Transverse colon (tissue), 4 donors: Measurements from ENCODE around the gene INPP5F. TPM values are rescaled to one million over a fixed set of nuclear protein-coding genes. Genes with fewer than 3 reads are reported as not detected.

Source experiments
- DNase-seq: peaks from one replicate; pipeline ENCODE4 v3.0.0-alpha.2; 2019
- H3K27ac ChIP-seq, 4 donors: fragments of 200-600 bp; sonication (generic); 2 replicates each; pipeline ENCODE4 v1.5.1; 2016 to 2018; ENCODE audit warnings: inconsistent platforms in 4 of 4
- H3K27me3 ChIP-seq: fragments of 200-600 bp; sonication (generic); 2 replicates; pipeline ENCODE4 v1.5.1; 2017; ENCODE audit warnings: inconsistent platforms
- H3K36me3 ChIP-seq, 4 donors: fragments of 200-600 bp; sonication (generic); 2 replicates each; pipeline ENCODE4 v1.5.1; 2017 to 2019; ENCODE audit warnings: inconsistent platforms in 4 of 4
- H3K4me1 ChIP-seq, 4 donors: fragments of 200-600 bp; sonication (generic); 2 replicates each; pipeline ENCODE4 v1.5.1; 2017 to 2020; ENCODE audit warnings: inconsistent platforms in 4 of 4
- H3K4me3 ChIP-seq, 4 donors: fragments of 200-600 bp; sonication (generic); 1 replicate in 1 of 4; 2 replicates in 3 of 4; pipeline versions ENCODE4 v1.5.1 to v1.6.1; 2017 to 2019; ENCODE audit warnings: inconsistent platforms in 4 of 4
- H3K9me3 ChIP-seq, 2 donors: fragments of 200-600 bp; sonication (generic); 2 replicates each; pipeline ENCODE4 v1.5.1; 2017 to 2019; ENCODE audit warnings: inconsistent platforms in 2 of 2
- EP300 ChIP-seq: sonication (generic); formaldehyde crosslinking; IDR thresholded peaks from one replicate; pipeline ENCODE4 v1.6.1; 2017; ENCODE audit warnings: antibody characterized with exemption, low read depth
- POLR2A ChIP-seq: fragments of 450-650 bp; IDR thresholded peaks from one replicate; pipeline ENCODE4 v1.6.1; 2016; ENCODE audit warnings: antibody characterized with exemption, mild to moderate bottlenecking, moderate library complexity
- POLR2AphosphoS5 ChIP-seq, 3 donors: sonication (generic); formaldehyde crosslinking; IDR thresholded peaks; one replicate each; pipeline ENCODE4 v1.6.1; 2016; ENCODE audit warnings: antibody characterized with exemption in 3 of 3
- WGBS, 2 donors: methylation state at CpG; one replicate each; pipeline ENCODE4 v1.1.5; 2018; ENCODE audit warnings: low coverage in 1 of 2; 5-methylcytosine and 5-hydroxymethylcytosine counted together
- in situ Hi-C, 4 donors: fragments of 200-750 bp; cut with MboI; loops; one replicate each; pipeline versions ENCODE4 v1.15.0 to v1.15.1; 2017; ENCODE audit warnings: low sequenced_read_pairs in 3 of 4, low pct_ligation_motif_present in 1 of 4, low pct_unique_long_range_greater_than_20kb in 1 of 4
- intact Hi-C: fragments of 100-400 bp; cut with DNase I; formaldehyde crosslinking; loops from one replicate; pipeline ENCODE4 v1.15.1; 2023; ENCODE audit warnings: low total_unique reads
- total RNA-seq, 4 donors: library from RNA; depleted of rRNA; stranded (reverse); fragments of >200 nt; gene quantifications; one replicate each; pipeline ENCODE4 v1.1.0, GENCODE V29; 2016
- TF ChIP-seq, protein P1 (sequence below), 5 experiments: fragments of 200-600 bp in 3 of 5; fragments of 450-650 bp in 2 of 5; sonication (generic) in 3 of 5; IDR thresholded peaks; 1 replicate in 2 of 5; 2 replicates in 3 of 5; pipeline ENCODE4 v1.5.1; 2016 to 2017; ENCODE audit warnings: antibody characterized with exemption in 5 of 5, inconsistent platforms in 3 of 5, mild to moderate bottlenecking in 2 of 5, moderate library complexity in 1 of 5

Gene INPP5F
- total RNA-seq, 4 donors from 2014 or later, result 11.6 to 24.6 (median 16.6) TPM

DNA sequence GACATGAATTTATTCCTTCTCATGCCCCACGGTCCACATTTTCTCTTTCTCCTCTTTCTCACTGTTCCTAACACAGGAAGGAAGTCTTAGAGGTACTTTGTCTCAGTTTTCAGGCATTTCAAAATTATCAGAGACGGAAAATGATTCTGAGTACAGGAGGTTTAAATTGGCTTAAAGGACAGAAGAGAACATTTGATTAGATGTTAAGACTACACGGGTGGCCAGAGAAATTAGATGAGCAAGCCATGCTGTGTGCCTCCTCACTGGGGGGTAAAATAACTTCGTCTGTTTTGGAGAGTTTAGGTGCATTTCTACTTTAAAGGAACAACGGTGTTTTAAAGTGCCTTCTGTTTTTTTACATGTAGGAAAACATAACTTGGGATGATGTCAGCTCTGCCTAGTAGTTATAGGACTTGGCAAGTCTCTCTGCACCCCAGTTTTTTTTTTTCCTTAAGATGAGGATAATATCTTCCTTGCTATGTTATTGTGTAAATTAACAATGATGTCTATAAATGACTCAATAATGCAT lies 79.9 kb downstream of the INPP5F start:
- no peak for DNase-seq
- H3K36me3 ChIP-seq, result peaks cover 0 to 7% (median 0%) of the 10 kb centered on the region in 4 donors
- H3K4me3 ChIP-seq, result no peak overlapping the region
- 76 to 79% methylated on average over 5 of the region's 5 CpGs for whole genome bisulfite sequencing, 2 donors
- TF ChIP-seq EP300, result no peak
- TF ChIP-seq, protein P1, sequence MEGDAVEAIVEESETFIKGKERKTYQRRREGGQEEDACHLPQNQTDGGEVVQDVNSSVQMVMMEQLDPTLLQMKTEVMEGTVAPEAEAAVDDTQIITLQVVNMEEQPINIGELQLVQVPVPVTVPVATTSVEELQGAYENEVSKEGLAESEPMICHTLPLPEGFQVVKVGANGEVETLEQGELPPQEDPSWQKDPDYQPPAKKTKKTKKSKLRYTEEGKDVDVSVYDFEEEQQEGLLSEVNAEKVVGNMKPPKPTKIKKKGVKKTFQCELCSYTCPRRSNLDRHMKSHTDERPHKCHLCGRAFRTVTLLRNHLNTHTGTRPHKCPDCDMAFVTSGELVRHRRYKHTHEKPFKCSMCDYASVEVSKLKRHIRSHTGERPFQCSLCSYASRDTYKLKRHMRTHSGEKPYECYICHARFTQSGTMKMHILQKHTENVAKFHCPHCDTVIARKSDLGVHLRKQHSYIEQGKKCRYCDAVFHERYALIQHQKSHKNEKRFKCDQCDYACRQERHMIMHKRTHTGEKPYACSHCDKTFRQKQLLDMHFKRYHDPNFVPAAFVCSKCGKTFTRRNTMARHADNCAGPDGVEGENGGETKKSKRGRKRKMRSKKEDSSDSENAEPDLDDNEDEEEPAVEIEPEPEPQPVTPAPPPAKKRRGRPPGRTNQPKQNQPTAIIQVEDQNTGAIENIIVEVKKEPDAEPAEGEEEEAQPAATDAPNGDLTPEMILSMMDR (IDR thresholded peaks at IDR 0.05), result no peak
- no peaks in the 10 kb centered on the region for H3K9me3 ChIP-seq
- H3K4me1 ChIP-seq, result no peaks in the 10 kb centered on the region
- intact Hi-C loops (no loop called here), in situ Hi-C loops (no loop called here)
- no peak overlapping the region for H3K27ac ChIP-seq
- H3K27me3 ChIP-seq, result no peaks in the 10 kb centered on the region

DNA sequence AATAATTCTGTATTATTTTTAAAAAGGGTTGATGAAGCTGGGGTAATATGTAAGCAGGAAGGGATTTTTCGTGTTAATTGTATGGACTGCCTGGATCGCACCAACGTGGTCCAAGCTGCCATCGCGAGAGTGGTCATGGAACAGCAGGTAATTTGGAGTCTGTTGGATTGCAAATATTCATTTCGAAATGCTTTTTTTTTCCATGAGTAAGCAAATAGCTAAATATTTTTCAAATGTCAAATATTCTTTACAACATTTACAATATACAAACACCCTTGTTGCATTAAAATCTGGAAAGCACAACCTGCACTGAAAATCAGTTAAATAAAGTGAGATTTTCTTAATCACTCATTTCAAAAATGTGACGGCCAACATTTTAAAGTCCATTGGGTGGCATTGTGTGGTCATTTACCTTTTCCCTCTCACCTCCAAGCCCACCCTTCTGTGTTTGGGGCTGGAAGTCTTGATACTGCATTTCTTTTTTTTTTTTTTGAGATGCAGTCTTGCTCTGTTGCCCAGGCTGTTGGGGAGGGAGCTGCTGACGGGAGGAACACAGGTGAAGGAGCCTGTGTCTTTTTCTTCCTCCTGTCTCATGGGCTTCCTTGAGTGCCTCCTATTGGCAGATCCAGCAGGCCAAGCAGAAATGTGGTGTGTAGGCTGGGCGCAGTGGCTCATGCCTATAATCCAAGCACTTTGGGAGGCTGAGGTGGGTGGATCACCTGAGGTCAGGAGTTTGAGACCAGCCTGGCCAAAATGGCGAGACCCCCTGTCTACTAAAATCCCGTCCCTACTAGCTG lies 80.7 kb downstream of the INPP5F start:
- Histone ChIP-seq H3K4me1 (peaks cover 0 to 4% (median 0%) of the 10 kb centered on the region in 4 donors), H3K4me3 (no peak overlapping the region), H3K36me3 (peaks cover 0 to 7% (median 0%) of the 10 kb centered on the region in 4 donors), H3K27ac (no peak overlapping the region), H3K27me3 (no peaks in the 10 kb centered on the region), H3K9me3 (no peaks in the 10 kb centered on the region)
- intact Hi-C loops (no loop called here), in situ Hi-C loops (no loop called here)
- 96 to 99% methylated on average over 7 to 11 of the region's 11 CpGs for WGBS, 2 donors
- no peak for TF ChIP-seq POLR2A
- no peak for TF ChIP-seq EP300
- TF ChIP-seq, protein P1 (IDR thresholded peaks at IDR 0.05), result no peak
- no peak for TF ChIP-seq POLR2AphosphoS5 (IDR thresholded peaks at IDR 0.05)
- no peak for DNase-seq

DNA sequence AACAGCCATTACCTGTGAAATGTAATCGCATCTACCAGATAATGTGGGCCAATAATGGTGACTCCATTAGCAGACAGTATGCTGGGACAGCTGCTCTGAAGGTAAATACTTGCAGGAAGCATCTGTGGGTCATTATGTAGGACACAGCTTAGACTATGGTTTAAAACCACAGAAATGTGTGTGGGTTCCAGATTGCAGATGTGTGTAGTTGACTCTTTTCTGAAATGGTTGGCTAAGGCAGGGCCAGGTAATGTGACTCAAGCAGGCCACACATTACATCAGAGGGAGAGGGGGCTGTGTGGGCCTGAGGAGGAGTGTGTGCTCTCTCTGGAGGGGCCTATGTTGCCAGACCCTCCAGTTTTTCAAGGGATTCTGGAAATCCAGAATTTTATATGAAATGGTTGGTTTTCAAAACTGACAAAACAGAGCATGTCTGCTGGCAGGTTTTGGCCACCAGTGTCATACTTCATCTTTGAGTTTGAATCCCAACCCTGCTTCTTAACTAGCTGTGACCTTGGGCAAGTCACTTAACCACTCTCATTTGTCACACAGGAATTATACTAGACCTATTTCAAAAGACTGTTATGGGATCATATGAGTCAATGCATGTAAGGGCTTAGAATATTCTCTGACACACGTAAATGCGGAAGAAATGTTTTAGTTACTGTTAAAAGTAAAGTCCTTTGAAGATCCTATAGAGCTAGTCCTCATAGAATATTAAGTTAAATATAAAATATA lies 82.3 kb downstream of the INPP5F start:
- in situ Hi-C loops, result no loop called here
- no peak overlapping the region for H3K4me3 ChIP-seq
- H3K36me3 ChIP-seq, result peaks cover 0 to 7% (median 0%) of the 10 kb centered on the region in 4 donors
- H3K4me1 ChIP-seq, result peaks cover 0 to 4% (median 0%) of the 10 kb centered on the region in 4 donors
- intact Hi-C loops, result no loop called here
- H3K9me3 ChIP-seq, result no peaks in the 10 kb centered on the region
- WGBS, 2 donors, result 89 to 100% methylated on average over 3 of the region's 3 CpGs
- no peak for TF ChIP-seq POLR2A
- TF ChIP-seq, protein P1 (IDR thresholded peaks at IDR 0.05), result no peak
- no peak for TF ChIP-seq POLR2AphosphoS5 (IDR thresholded peaks at IDR 0.05)
- no peak for TF ChIP-seq EP300
- no peaks in the 10 kb centered on the region for H3K27me3 ChIP-seq
- DNase-seq, result no peak
- no peak overlapping the region for H3K27ac ChIP-seq

DNA sequence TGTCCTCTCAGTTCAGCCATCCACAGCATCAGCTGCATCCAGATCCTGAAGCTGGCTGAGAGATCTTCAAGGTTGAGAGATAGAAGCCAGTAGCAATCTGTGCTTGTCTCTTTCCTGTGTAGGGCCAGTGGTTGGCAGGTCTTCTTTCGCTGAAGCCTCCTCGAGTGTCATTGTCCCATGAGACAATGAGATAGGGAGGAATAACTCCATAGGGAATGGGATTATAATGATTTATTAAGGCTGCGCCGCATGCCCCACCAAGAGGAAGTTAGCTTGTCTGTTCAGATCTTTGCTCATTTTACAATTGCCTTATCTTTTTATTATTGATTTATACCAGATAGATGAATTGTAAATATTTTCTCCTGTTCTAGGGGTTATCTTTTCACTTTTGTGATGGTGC lies 85.3 kb downstream of the INPP5F start:
- H3K9me3 ChIP-seq, result no peaks in the 10 kb centered on the region
- no peak overlapping the region for H3K4me3 ChIP-seq
- no peak for DNase-seq
- no peak overlapping the region for H3K27ac ChIP-seq
- 54 to 62% methylated on average over 4 of the region's 4 CpGs for WGBS, 2 donors
- intact Hi-C loops, result loop anchor here (10.0 kb wide), 1 partner anchor 66 kb away; no protein-coding TSS in a partner anchor
- in situ Hi-C loops, result no loop called here
- no peaks in the 10 kb centered on the region for H3K36me3 ChIP-seq
- H3K4me1 ChIP-seq, result peaks cover 0 to 4% (median 0%) of the 10 kb centered on the region in 4 donors
- H3K27me3 ChIP-seq, result no peaks in the 10 kb centered on the region
- TF ChIP-seq POLR2A, result no peak
